ENCODE measurements around the gene ZNF593. TPM values are rescaled to one million over a fixed set of nuclear protein-coding genes. Genes with fewer than 3 reads are reported as not detected.

Gene ZNF593
- total RNA-seq, 1 donor from 2014 or later = 35.9 TPM

DNA sequence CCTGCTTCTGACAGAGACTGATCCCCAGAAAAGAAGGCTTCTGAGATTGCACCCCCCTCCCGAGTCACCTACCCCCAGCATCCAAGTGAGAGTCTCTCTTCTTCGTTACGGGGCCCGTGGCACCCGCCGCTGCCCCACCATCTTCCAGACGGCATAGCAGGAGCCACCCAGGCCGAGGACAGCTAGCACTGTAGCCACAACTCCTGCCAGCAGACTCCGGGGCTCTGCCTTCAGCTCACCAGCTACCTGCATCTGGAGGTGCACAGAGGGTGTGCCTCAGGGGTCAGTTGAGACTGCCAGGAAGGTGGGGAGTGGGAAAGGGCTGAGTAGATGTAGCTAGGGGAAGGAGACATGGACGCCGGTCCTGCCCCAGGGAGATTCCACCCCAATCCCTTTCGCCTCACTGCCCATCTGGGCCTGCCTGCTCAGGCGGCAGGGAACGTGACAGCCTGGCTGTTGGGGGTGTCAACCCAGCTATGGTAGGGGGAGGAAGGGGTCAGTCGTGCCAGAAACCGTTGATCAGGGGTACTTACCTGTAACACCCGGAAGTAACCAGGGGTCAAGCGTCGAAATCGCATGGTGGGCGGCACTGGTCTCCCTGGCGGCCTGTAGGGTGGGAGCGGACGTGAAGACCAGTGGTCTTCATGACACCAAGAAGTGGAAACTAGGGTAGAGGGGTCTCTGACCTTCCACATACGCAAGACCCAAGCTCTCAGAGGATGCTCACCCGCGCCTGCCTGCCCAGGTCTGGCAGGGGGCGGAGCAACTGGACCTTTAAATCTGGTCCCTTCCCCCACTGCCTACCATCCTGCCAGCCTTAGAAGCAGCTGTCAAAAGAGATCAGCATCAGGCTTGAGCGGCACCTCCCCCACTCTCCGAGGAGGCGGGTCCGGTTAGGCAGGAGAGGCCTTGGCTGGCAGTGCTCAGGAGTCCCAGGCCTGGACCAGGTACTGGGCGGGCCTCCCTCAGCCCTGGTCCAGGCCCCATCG lies 1.7 kb downstream of the ZNF593 start, which contains the start of gene ZNF593OS:
TSS of gene ZNF593OS (minus strand) at position 749 of the 989 bp plus-strand sequence. CDS start at position 578, 171 bp downstream.
- Mint-ChIP-seq H3K36me3 (ENCODE audit: unreplicated experiment) (no peaks in the 10 kb centered on the region), H3K27ac (ENCODE audit: unreplicated experiment) (peak within 1 kb of the TSS; percentile 70), H3K27me3 (ENCODE audit: unreplicated experiment) (peaks cover 13% of the 10 kb centered on the region), H3K4me3 (ENCODE audit: unreplicated experiment) (peak within 1 kb of the TSS; percentile 93), H3K9me3 (ENCODE audit: unreplicated experiment) (peaks cover 3% of the 10 kb centered on the region), H3K4me1 (ENCODE audit: low read depth, unreplicated experiment) (peaks cover 9% of the 10 kb centered on the region)
- TF ChIP-seq, protein P1, sequence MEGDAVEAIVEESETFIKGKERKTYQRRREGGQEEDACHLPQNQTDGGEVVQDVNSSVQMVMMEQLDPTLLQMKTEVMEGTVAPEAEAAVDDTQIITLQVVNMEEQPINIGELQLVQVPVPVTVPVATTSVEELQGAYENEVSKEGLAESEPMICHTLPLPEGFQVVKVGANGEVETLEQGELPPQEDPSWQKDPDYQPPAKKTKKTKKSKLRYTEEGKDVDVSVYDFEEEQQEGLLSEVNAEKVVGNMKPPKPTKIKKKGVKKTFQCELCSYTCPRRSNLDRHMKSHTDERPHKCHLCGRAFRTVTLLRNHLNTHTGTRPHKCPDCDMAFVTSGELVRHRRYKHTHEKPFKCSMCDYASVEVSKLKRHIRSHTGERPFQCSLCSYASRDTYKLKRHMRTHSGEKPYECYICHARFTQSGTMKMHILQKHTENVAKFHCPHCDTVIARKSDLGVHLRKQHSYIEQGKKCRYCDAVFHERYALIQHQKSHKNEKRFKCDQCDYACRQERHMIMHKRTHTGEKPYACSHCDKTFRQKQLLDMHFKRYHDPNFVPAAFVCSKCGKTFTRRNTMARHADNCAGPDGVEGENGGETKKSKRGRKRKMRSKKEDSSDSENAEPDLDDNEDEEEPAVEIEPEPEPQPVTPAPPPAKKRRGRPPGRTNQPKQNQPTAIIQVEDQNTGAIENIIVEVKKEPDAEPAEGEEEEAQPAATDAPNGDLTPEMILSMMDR (IDR thresholded peaks at IDR 0.05; ENCODE audit: partially characterized antibody, unreplicated experiment) = no peak
- peak; percentile 65 for DNase-seq

DNA sequence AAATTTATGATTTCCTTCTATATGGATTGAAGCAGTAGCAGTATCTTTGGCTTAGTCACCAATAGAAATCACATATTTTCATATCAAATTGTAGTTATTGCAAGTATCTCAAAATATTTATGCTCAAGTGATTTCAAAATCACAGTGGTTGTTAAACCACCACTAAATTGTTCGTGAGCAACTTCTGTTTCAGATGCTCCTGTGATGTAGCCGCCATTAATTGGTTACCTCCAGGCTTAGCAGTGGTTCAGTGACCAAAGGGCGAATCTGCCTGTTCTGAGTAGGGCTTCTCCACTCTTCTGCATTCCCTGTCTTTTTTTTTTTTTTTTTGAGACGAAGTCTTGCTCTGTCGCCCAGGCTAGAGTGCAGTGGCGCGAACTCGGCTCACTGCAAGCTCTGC lies 5.6 kb downstream of the ZNF593 start:
- no peak for DNase-seq
- no peak overlapping the region for H3K27ac Mint-ChIP-seq (ENCODE audit: unreplicated experiment)
- H3K9me3 Mint-ChIP-seq (ENCODE audit: unreplicated experiment) = no peaks in the 10 kb centered on the region
- H3K27me3 Mint-ChIP-seq (ENCODE audit: unreplicated experiment) = no peaks in the 10 kb centered on the region
- TF ChIP-seq, protein P1 (IDR thresholded peaks at IDR 0.05; ENCODE audit: partially characterized antibody, unreplicated experiment) = no peak
- H3K4me3 Mint-ChIP-seq (ENCODE audit: unreplicated experiment) = no peak overlapping the region
- H3K36me3 Mint-ChIP-seq (ENCODE audit: unreplicated experiment) = no peaks in the 10 kb centered on the region
- peaks cover 7% of the 10 kb centered on the region for H3K4me1 Mint-ChIP-seq (ENCODE audit: low read depth, unreplicated experiment)

DNA sequence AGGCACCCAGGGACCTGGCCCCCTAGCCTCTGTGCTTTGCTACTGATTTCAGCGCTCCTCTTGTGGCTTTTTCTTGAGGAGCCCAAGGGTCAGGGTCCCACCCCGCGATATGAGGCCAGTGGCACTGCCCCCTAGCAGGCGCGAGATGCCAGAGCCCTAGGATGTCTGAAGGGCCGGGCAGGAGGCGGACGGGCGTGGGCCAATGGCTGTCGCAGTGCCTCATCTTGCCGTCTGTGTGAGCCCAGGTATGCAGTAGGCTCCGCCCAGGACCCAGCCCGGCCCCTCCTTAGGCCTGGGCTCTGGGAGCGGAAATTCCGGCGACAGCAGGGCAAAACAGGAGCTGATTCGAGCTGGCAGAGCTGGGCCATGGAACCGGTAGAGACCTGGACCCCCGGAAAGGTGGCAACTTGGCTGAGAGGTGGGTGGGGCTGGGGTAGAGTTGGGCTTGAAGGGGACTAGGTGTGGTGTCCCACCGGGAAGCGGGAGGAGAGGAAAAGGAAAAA lies 7.5 kb downstream of the ZNF593 start, which contains the start of gene CNKSR1:
TSS of gene CNKSR1 (plus strand) at position 310 of the 503 bp plus-strand sequence. CDS start at position 367, 57 bp downstream.
- Mint-ChIP-seq H3K9me3 (ENCODE audit: unreplicated experiment) (no peaks in the 10 kb centered on the region), H3K27ac (ENCODE audit: unreplicated experiment) (no peak within 1 kb of the TSS), H3K36me3 (ENCODE audit: unreplicated experiment) (no peaks in the 10 kb centered on the region), H3K27me3 (ENCODE audit: unreplicated experiment) (no peaks in the 10 kb centered on the region), H3K4me3 (ENCODE audit: unreplicated experiment) (no peak within 1 kb of the TSS), H3K4me1 (ENCODE audit: low read depth, unreplicated experiment) (peaks cover 3% of the 10 kb centered on the region)
- TF ChIP-seq, protein P1 (IDR thresholded peaks at IDR 0.05; ENCODE audit: partially characterized antibody, unreplicated experiment) = no peak
- no peak for DNase-seq

DNA sequence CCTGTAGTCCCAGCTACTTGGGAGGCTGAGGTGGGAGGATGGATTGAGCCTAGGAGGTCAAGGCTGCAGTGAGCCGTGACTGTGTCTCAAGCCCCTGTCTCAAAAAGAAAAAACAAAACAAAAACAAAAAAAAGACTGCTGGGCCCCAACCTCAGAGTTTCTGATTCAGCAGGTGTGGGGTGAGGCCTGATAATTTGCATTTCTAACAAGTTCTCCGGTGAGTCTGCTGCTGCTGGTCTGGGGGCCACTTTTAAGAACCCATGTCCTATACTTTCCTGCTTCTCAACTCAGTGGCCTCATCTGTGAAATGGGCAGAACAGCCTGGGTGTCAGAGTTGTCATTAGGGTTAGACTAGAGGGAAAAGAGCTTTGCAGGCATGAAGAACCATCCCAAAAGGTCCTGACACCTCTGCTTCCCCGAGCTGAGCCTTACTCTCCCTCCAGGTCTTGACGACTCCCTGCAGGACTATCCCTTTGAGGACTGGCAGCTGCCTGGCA lies 10.3 kb downstream of the ZNF593 start:
- H3K36me3 Mint-ChIP-seq (ENCODE audit: unreplicated experiment) = no peaks in the 10 kb centered on the region
- no peak for DNase-seq
- H3K27me3 Mint-ChIP-seq (ENCODE audit: unreplicated experiment) = no peaks in the 10 kb centered on the region
- TF ChIP-seq, protein P1 (IDR thresholded peaks at IDR 0.05; ENCODE audit: partially characterized antibody, unreplicated experiment) = no peak
- no peaks in the 10 kb centered on the region for H3K9me3 Mint-ChIP-seq (ENCODE audit: unreplicated experiment)
- no peak overlapping the region for H3K4me3 Mint-ChIP-seq (ENCODE audit: unreplicated experiment)
- H3K4me1 Mint-ChIP-seq (ENCODE audit: low read depth, unreplicated experiment) = peaks cover 3% of the 10 kb centered on the region
- H3K27ac Mint-ChIP-seq (ENCODE audit: unreplicated experiment) = no peak overlapping the region
